MM.1S (cell line): ENCODE measurements around the gene NINL.

ENCODE experiments used
- CTCF ChIP-seq: fragments of 300-600 bp; sonication (generic); IDR thresholded peaks from 2 replicates; pipeline ENCODE4 v1.5.1; 2016; ENCODE audit warnings: antibody characterized with exemption, low read length, mixed read lengths
- EZH2phosphoT487 ChIP-seq: fragments of 300-600 bp; sonication (generic); IDR thresholded peaks from 2 replicates; pipeline ENCODE4 v1.6.1; 2018; ENCODE audit warnings: antibody characterized with exemption, low read length

GRCh38 chr20:25465243-25466135 lies 119.8 kb downstream of the NINL start:
- no peak for TF ChIP-seq CTCF
- TF ChIP-seq EZH2phosphoT487: no peak
